Endothelial cell of umbilical vein (primary cell): ENCODE measurements around the gene FSIP1. TPM values are rescaled to one million over a fixed set of nuclear protein-coding genes. Genes with fewer than 3 reads are reported as not detected.

Experiments used
- BruUV-seq: library from RNA; stranded (reverse); fragments of 400-500 nt; replicated peaks from 2 replicates; lab custom pipeline; 2021; lab: Mats Ljungman, UMichigan
- CTCF ChIA-PET: fragments of 300-600, 350-600 bp; sonication (Branson Sonifier 250); formaldehyde crosslinking; loops from one replicate; lab custom pipeline; 2021; ENCODE audit warnings: antibody characterized with exemption, inconsistent platforms; lab: Charles Lee
- POLR2A ChIA-PET: fragments of 300-600, 350-600 bp; sonication (Branson Sonifier 250); formaldehyde crosslinking; loops from one replicate; lab custom pipeline; 2021; ENCODE audit warnings: antibody characterized with exemption, inconsistent platforms; lab: Charles Lee
- DNase-seq: peaks from one replicate; pipeline ENCODE4 v3.0.0-alpha.2; 2011; ENCODE audit warnings: low read depth, low spot score
- FAIRE-seq: peaks from 2 replicates; lab custom pipeline; 2011; peaks lifted over from hg19 to GRCh38; lab: Jason Lieb, UNC
- H2AFZ ChIP-seq: 2 replicates; pipeline ENCODE4 v1.6.0; 2012; ENCODE audit warnings: low read depth, low read length, control low read depth, inconsistent platforms
- H3K27ac ChIP-seq: 2 replicates; pipeline ENCODE4 v1.5.1; 2011; ENCODE audit warnings: low read depth, mild to moderate bottlenecking, control low read depth, low read length, moderate library complexity; ENCODE audit not compliant: insufficient read depth
- H3K27me3 ChIP-seq, 2 experiments: 2 replicates each; pipeline versions ENCODE4 v1.6.0 to v1.6.1; 2011; ENCODE audit warnings: low read length in 2 of 2, mixed read lengths in 1 of 2; ENCODE audit not compliant: control insufficient read depth in 2 of 2, insufficient read depth in 2 of 2
- H3K36me3 ChIP-seq, 2 experiments: 2 replicates in 1 of 2; 3 replicates in 1 of 2; pipeline ENCODE4 v1.5.1; 2011; ENCODE audit warnings: low read length in 2 of 2, mild to moderate bottlenecking in 1 of 2, moderate library complexity in 1 of 2; ENCODE audit not compliant: control insufficient read depth in 2 of 2, insufficient read depth in 2 of 2; ENCODE audit errors: extremely low read depth in 1 of 2
- H3K4me1 ChIP-seq: 3 replicates; pipeline ENCODE4 v1.5.1; 2011; ENCODE audit warnings: mild to moderate bottlenecking, low read length; ENCODE audit not compliant: control insufficient read depth, insufficient read depth; ENCODE audit errors: extremely low read depth
- H3K4me2 ChIP-seq: 2 replicates; pipeline ENCODE4 v1.6.1; 2011; ENCODE audit warnings: low read length, control low read depth, mixed read lengths; ENCODE audit not compliant: insufficient read depth
- H3K4me3 ChIP-seq, 3 experiments: fragments of 200-600 bp in 1 of 3; sonication (generic), shearing (Covaris generic) in 1 of 3; replicated peaks in 1 of 3; 2 replicates each; pipeline ENCODE4 v1.5.1; 2011 to 2016; ENCODE audit warnings: control low read depth in 3 of 3, low read length in 3 of 3, mild to moderate bottlenecking in 2 of 3, inconsistent platforms in 1 of 3, low read depth in 1 of 3, moderate library complexity in 1 of 3; ENCODE audit not compliant: insufficient read depth in 1 of 3
- H3K79me2 ChIP-seq: 2 replicates; pipeline ENCODE4 v1.6.0; 2012; ENCODE audit warnings: low read length, inconsistent platforms; ENCODE audit not compliant: control insufficient read depth, insufficient read depth
- H3K9ac ChIP-seq: replicated peaks from 2 replicates; pipeline ENCODE3; 2011; ENCODE audit warnings: low read length, control low read depth; ENCODE audit not compliant: insufficient read depth; ENCODE audit errors: extremely low read depth
- H3K9me1 ChIP-seq: replicated peaks from 3 replicates; pipeline ENCODE4 v1.6.0; 2011; ENCODE audit warnings: mild to moderate bottlenecking, low read length; ENCODE audit not compliant: control insufficient read depth, insufficient read depth; ENCODE audit errors: extremely low read depth
- H3K9me3 ChIP-seq: replicated peaks from 2 replicates; pipeline ENCODE4 v1.5.1; 2012; ENCODE audit warnings: low read length, inconsistent platforms; ENCODE audit not compliant: control insufficient read depth, insufficient read depth
- H4K20me1 ChIP-seq: replicated peaks from 2 replicates; pipeline ENCODE3; 2011; ENCODE audit warnings: mild to moderate bottlenecking, low read length; ENCODE audit not compliant: control insufficient read depth, insufficient read depth; ENCODE audit errors: extremely low read depth
- EZH2 ChIP-seq: IDR thresholded peaks from 2 replicates; pipeline ENCODE4 v1.6.1; 2012; ENCODE audit warnings: borderline replicate concordance, low read depth, mild to moderate bottlenecking, moderate library complexity, low read length, inconsistent platforms; ENCODE audit not compliant: severe bottlenecking
- FOS ChIP-seq: IDR thresholded peaks from 2 replicates; pipeline ENCODE4 v1.6.1; 2011; ENCODE audit warnings: mild to moderate bottlenecking, low read length, moderate library complexity, borderline replicate concordance; ENCODE audit not compliant: insufficient read depth
- GATA2 ChIP-seq: IDR thresholded peaks from 2 replicates; pipeline ENCODE4 v1.7.0; 2011; ENCODE audit warnings: low read depth, mild to moderate bottlenecking, moderate library complexity, mixed read lengths, low read length; ENCODE audit not compliant: insufficient read length, insufficient read depth
- JUN ChIP-seq: IDR thresholded peaks from 2 replicates; pipeline ENCODE4 v1.6.1; 2011; ENCODE audit warnings: borderline replicate concordance, low read depth; ENCODE audit not compliant: insufficient read length, insufficient read depth
- POLR2A ChIP-seq: IDR thresholded peaks from 2 replicates; pipeline ENCODE4 v1.6.1; 2012; ENCODE audit warnings: low read depth, mild to moderate bottlenecking, control low read depth, low read length
- POLR2AphosphoS5 ChIP-seq: IDR thresholded peaks from 2 replicates; pipeline ENCODE4 v1.6.1; 2012; ENCODE audit warnings: low read depth, mild to moderate bottlenecking, control low read depth, low read length, moderate library complexity; ENCODE audit not compliant: insufficient read depth
- dilution Hi-C: fragments of 300-500 bp; cut with MboI; formaldehyde crosslinking; loops from one replicate; pipeline ENCODE4 v1.15.0; 2019; ENCODE audit warnings: low sequenced_read_pairs; ENCODE audit not compliant: extremely low pct_ligation_motif_present
- intact Hi-C: fragments of 100-400 bp; cut with micrococcal nuclease; formaldehyde crosslinking; loops from one replicate; pipeline ENCODE4 v1.10.0; 2022
- polyA plus RNA-seq, 4 experiments: library from polyadenylated mRNA; depleted of rRNA in 3 of 4; stranded (reverse) in 3 of 4; unstranded in 1 of 4; fragments of >200 nt; gene quantifications; 2 replicates each; pipeline versions ENCODE4 v1.2.1 to v1.2.3, GENCODE V29; 2011 to 2012; ENCODE audit warnings: missing spikeins in 1 of 4
- total RNA-seq: library from RNA; stranded (reverse); gene quantifications from 2 replicates; pipeline ENCODE4 v1.2.3, GENCODE V29; 2021
- TF ChIP-seq, protein P1 (sequence below), 2 donors: IDR thresholded peaks; 1 replicate in 1 of 2; 2 replicates in 1 of 2; pipeline ENCODE4 v1.5.1; 2011; ENCODE audit warnings: low read length in 2 of 2, mild to moderate bottlenecking in 2 of 2, moderate library complexity in 2 of 2, control low read depth in 1 of 2, inconsistent platforms in 1 of 2, low read depth in 1 of 2; ENCODE audit not compliant: insufficient read depth in 1 of 2; ENCODE audit errors: extremely low read depth in 1 of 2
- TF ChIP-seq, protein P2 (sequence below): IDR thresholded peaks from 2 replicates; pipeline ENCODE4 v1.6.1; 2011; ENCODE audit not compliant: insufficient read depth, insufficient read length

The FSIP1 gene
- total and polyA plus RNA-seq, 2 donors (not counting 3 experiments of a cell fraction or from before 2014, with no cell fraction given) = 0.23 to 1.1 TPM

DNA sequence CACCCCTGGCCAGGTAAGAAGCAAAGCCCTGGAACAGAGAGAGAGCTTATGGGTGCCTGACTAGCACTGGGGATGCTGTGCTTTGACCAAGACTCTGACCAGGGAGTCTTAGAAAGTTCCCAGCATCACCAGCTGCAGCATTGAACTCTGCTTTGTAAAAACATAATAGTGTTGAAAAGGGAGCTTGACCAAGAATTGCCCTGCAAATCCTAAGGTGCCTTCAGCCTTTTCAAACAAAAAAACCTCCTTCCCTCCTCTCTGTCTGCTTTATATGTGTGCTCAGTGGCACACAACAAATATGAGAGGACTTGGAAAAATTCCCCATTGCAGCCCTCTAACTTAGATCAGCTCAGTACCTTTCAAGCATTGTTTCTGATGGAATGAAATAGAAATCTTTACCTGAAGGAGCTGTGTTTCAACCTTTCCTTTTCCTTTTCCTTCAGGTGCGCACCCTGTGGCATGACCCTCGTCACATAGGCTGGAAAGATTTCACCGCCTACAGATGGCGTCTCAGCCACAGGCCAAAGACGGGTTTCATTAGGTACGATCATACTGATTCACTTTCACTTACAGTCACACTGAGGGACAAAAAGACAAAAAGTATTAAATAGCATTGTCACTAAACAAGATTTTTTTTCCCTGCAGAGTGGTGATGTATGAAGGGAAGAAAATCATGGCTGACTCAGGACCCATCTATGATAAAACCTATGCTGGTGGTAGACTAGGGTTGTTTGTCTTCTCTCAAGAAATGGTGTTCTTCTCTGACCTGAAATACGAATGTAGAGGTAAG lies 188.8 kb downstream of the FSIP1 start:
- Histone ChIP-seq H3K9me3 (no peaks in the 10 kb centered on the region), H3K79me2 (peaks cover 2% of the 10 kb centered on the region), H3K9ac (no peak overlapping the region), H4K20me1 (no peaks in the 10 kb centered on the region), H3K27me3 (no peaks in the 10 kb centered on the region), H3K9me1 (no peaks in the 10 kb centered on the region), H3K4me3 (peak overlapping the region in 1 of 3 experiments; percentile 27), H3K27ac (no peak overlapping the region), H2AFZ (no peak overlapping the region), H3K36me3 (peaks cover 42 to 63% of the 10 kb centered on the region in 2 experiments), H3K4me1 (no peaks in the 10 kb centered on the region), H3K4me2 (peak overlapping the region; percentile 8)
- dilution Hi-C loops (no loop called here), intact Hi-C loops (no loop called here)
- ChIA-PET POLR2A (interaction anchor here (0.5 kb wide), 1 partner anchor 439 kb away, joined by 3 read pairs; no protein-coding TSS in a partner anchor), CTCF (interaction anchor here (16.6 kb wide), 1 partner anchor 164 kb away, joined by 379 read pairs; no protein-coding TSS in a partner anchor)
- FAIRE-seq (no peak), DNase-seq (peak; percentile 64)
- BruUV-seq = no TSS peak
- TF ChIP-seq POLR2AphosphoS5 (no peak), POLR2A (peak; percentile 32), EZH2 (no peak), FOS (no peak)

DNA sequence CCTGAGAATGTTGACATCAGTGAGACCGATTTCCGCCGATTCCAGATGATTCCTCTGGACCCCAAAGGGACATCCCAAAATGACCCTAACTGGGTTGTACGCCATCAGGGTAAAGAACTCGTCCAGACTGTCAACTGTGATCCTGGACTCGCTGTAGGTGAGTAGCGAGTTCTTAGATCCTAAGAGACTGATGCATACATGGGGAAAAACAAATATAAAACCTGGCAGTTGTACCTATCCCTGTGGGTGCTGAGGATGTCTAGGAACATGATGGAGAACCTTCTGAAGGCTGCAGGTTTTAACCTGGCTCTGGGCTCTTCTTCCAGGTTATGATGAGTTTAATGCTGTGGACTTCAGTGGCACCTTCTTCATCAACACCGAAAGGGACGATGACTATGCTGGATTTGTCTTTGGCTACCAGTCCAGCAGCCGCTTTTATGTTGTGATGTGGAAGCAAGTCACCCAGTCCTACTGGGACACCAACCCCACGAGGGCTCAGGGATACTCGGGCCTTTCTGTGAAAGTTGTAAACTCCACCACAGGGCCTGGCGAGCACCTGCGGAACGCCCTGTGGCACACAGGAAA lies 189.5 kb downstream of the FSIP1 start:
- DNase-seq = peak; percentile 53
- TSS peak; percentile 7 for BruUV-seq
- Histone ChIP-seq H3K4me2 (no peak overlapping the region), H2AFZ (no peak overlapping the region), H3K4me3 (no peak overlapping the region), H3K27ac (no peak overlapping the region), H3K4me1 (no peaks in the 10 kb centered on the region), H3K27me3 (no peaks in the 10 kb centered on the region), H3K36me3 (peaks cover 49 to 70% of the 10 kb centered on the region in 2 experiments), H4K20me1 (no peaks in the 10 kb centered on the region), H3K9me3 (no peaks in the 10 kb centered on the region), H3K9me1 (no peaks in the 10 kb centered on the region), H3K79me2 (peaks cover 2% of the 10 kb centered on the region), H3K9ac (no peak overlapping the region)
- TF ChIP-seq GATA2 (no peak), FOS (no peak), POLR2AphosphoS5 (peak; percentile 82), POLR2A (peak; percentile 94), EZH2 (no peak), JUN (no peak)
- TF ChIP-seq, protein P1, sequence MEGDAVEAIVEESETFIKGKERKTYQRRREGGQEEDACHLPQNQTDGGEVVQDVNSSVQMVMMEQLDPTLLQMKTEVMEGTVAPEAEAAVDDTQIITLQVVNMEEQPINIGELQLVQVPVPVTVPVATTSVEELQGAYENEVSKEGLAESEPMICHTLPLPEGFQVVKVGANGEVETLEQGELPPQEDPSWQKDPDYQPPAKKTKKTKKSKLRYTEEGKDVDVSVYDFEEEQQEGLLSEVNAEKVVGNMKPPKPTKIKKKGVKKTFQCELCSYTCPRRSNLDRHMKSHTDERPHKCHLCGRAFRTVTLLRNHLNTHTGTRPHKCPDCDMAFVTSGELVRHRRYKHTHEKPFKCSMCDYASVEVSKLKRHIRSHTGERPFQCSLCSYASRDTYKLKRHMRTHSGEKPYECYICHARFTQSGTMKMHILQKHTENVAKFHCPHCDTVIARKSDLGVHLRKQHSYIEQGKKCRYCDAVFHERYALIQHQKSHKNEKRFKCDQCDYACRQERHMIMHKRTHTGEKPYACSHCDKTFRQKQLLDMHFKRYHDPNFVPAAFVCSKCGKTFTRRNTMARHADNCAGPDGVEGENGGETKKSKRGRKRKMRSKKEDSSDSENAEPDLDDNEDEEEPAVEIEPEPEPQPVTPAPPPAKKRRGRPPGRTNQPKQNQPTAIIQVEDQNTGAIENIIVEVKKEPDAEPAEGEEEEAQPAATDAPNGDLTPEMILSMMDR (IDR thresholded peaks at IDR 0.05; ENCODE audit: extremely low read depth in 1 of 2, insufficient read depth in 1 of 2, low read depth in 1 of 2, low read length in 2 of 2) = no peak
- TF ChIP-seq, protein P2, sequence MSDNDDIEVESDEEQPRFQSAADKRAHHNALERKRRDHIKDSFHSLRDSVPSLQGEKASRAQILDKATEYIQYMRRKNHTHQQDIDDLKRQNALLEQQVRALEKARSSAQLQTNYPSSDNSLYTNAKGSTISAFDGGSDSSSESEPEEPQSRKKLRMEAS = no peak
- POLR2A ChIA-PET = interaction anchor here (0.5 kb wide), 1 partner anchor 438 kb away, joined by 3 read pairs; no protein-coding TSS in a partner anchor
- dilution Hi-C loops (no loop called here), intact Hi-C loops (no loop called here)
- CTCF ChIA-PET = interaction anchor here (16.6 kb wide), 1 partner anchor 164 kb away, joined by 379 read pairs; no protein-coding TSS in a partner anchor
- no peak for FAIRE-seq
